ENCODE measurements around the gene STAC2. TPM values are rescaled to one million over a fixed set of nuclear protein-coding genes. Genes with fewer than 3 reads are reported as not detected.

The STAC2 gene
- total RNA-seq, 6 experiments from 2014 or later: not detected

GRCh38 chr17:39212195-39212810 is 13.4 kb downstream of the STAC2 start:
- TF ChIP-seq, protein P1, sequence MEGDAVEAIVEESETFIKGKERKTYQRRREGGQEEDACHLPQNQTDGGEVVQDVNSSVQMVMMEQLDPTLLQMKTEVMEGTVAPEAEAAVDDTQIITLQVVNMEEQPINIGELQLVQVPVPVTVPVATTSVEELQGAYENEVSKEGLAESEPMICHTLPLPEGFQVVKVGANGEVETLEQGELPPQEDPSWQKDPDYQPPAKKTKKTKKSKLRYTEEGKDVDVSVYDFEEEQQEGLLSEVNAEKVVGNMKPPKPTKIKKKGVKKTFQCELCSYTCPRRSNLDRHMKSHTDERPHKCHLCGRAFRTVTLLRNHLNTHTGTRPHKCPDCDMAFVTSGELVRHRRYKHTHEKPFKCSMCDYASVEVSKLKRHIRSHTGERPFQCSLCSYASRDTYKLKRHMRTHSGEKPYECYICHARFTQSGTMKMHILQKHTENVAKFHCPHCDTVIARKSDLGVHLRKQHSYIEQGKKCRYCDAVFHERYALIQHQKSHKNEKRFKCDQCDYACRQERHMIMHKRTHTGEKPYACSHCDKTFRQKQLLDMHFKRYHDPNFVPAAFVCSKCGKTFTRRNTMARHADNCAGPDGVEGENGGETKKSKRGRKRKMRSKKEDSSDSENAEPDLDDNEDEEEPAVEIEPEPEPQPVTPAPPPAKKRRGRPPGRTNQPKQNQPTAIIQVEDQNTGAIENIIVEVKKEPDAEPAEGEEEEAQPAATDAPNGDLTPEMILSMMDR (IDR thresholded peaks at IDR 0.05): no peak
- Mint-ChIP-seq H3K4me1 (ENCODE audit: low read depth) (peaks cover 18% of the 10 kb centered on the region), H3K9me3 (no peaks in the 10 kb centered on the region), H3K27ac (no peak overlapping the region), H3K4me3 (no peak overlapping the region), H3K27me3 (ENCODE audit: insufficient read depth) (peaks cover 6% of the 10 kb centered on the region), H3K36me3 (ENCODE audit: low read depth) (no peaks in the 10 kb centered on the region)
- no peak for DNase-seq

- peaks cover 29% of the 10 kb centered on the region for H3K4me1 Mint-ChIP-seq (ENCODE audit: low read depth)
- no peaks in the 10 kb centered on the region for H3K36me3 Mint-ChIP-seq (ENCODE audit: low read depth)
- H3K9me3 Mint-ChIP-seq: no peaks in the 10 kb centered on the region
- peak overlapping the region; percentile 38; the same call in 1 of the 2 replicates for H3K27ac Mint-ChIP-seq
- H3K27me3 Mint-ChIP-seq (ENCODE audit: insufficient read depth): peaks cover 4% of the 10 kb centered on the region
- DNase-seq: no peak
- peak overlapping the region; percentile 75 for H3K4me3 Mint-ChIP-seq
- TF ChIP-seq, protein P1 (IDR thresholded peaks at IDR 0.05): no peak
Observed at GRCh38 chr17:39210093-39210434, 15.7 kb downstream of the STAC2 start.

- DNase-seq: peak; percentile 49
- peaks cover 29% of the 10 kb centered on the region for H3K4me1 Mint-ChIP-seq (ENCODE audit: low read depth)
- peak overlapping the region; percentile 75 for H3K4me3 Mint-ChIP-seq
- TF ChIP-seq, protein P1 (IDR thresholded peaks at IDR 0.05): no peak
- peaks cover 4% of the 10 kb centered on the region; the same call in 1 of the 2 replicates for H3K27me3 Mint-ChIP-seq (ENCODE audit: insufficient read depth)
- peak overlapping the region; percentile 68 for H3K27ac Mint-ChIP-seq
- H3K9me3 Mint-ChIP-seq: no peaks in the 10 kb centered on the region
- H3K36me3 Mint-ChIP-seq (ENCODE audit: low read depth): no peaks in the 10 kb centered on the region
Observed at GRCh38 chr17:39209317-39210092, 16.2 kb downstream of the STAC2 start.

- H3K27me3 Mint-ChIP-seq (ENCODE audit: insufficient read depth): peaks cover 4% of the 10 kb centered on the region; the same call in 1 of the 2 replicates
- H3K36me3 Mint-ChIP-seq (ENCODE audit: low read depth): peaks cover 6% of the 10 kb centered on the region; the same call in 1 of the 2 replicates
- no peaks in the 10 kb centered on the region for H3K9me3 Mint-ChIP-seq
- H3K4me3 Mint-ChIP-seq: peak overlapping the region; percentile 75; the same call in 1 of the 2 replicates
- TF ChIP-seq, protein P1 (IDR thresholded peaks at IDR 0.05): no peak
- H3K4me1 Mint-ChIP-seq (ENCODE audit: low read depth): peaks cover 29% of the 10 kb centered on the region
- DNase-seq: no peak
- no peak overlapping the region for H3K27ac Mint-ChIP-seq
Observed at GRCh38 chr17:39208893-39209292, 16.9 kb downstream of the STAC2 start.

DNA sequence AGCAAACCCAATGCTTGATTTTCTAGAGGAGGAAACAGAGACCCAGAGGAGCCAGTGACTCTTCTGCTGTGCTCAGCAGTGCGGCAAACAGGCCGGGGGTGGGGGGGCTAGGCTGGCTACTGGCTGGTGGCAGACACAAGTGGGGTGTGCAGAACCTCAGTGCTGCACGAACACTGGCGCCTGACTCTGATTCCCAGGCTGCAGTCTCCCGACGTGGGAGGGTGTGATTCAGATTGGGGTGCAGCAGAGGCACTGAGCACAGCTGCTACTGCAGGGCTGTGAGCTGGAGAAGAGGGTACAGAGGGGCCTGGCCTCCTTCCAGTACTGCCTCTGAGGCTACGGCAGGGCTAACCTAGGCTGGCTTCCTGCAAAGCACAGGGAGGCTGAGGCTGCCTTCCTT is 17.6 kb downstream of the STAC2 start:
- peaks cover 5% of the 10 kb centered on the region; the same call in 1 of the 2 replicates for H3K27me3 Mint-ChIP-seq (ENCODE audit: insufficient read depth)
- H3K4me1 Mint-ChIP-seq (ENCODE audit: low read depth): peaks cover 29% of the 10 kb centered on the region
- no peak for DNase-seq
- H3K36me3 Mint-ChIP-seq (ENCODE audit: low read depth): peaks cover 8% of the 10 kb centered on the region; the same call in 1 of the 2 replicates
- TF ChIP-seq, protein P1 (IDR thresholded peaks at IDR 0.05): no peak
- no peak overlapping the region for H3K4me3 Mint-ChIP-seq
- H3K9me3 Mint-ChIP-seq: no peaks in the 10 kb centered on the region
- H3K27ac Mint-ChIP-seq: no peak overlapping the region

Measured in HFFc6 (cell line).